NB4 (cell line): Measurements from ENCODE around the gene UTRN.

Experiments
- DNase-seq: peaks from one replicate; pipeline ENCODE4 v3.0.0; 2010; ENCODE audit warnings: low read depth
- H3K4me3 ChIP-seq: one replicate; pipeline ENCODE4 v1.5.1; 2011; ENCODE audit warnings: mild to moderate bottlenecking, low read depth, low read length, moderate library complexity
- MYC ChIP-seq: IDR thresholded peaks from 2 replicates; pipeline ENCODE4 v1.6.1; 2011; ENCODE audit warnings: low read depth, low read length
- POLR2A ChIP-seq: IDR thresholded peaks from 2 replicates; pipeline ENCODE4 v1.6.1; 2011; ENCODE audit warnings: mild to moderate bottlenecking; ENCODE audit not compliant: insufficient read length; ENCODE audit errors: extremely low read depth
- TF ChIP-seq, protein P1 (sequence below): IDR thresholded peaks from one replicate; pipeline ENCODE4 v1.5.1; 2012; ENCODE audit warnings: low read depth, low read length
- TF ChIP-seq, protein P2 (sequence below): IDR thresholded peaks from 2 replicates; pipeline ENCODE4 v1.6.1; 2011; ENCODE audit warnings: low read depth, low read length

The UTRN gene

DNA sequence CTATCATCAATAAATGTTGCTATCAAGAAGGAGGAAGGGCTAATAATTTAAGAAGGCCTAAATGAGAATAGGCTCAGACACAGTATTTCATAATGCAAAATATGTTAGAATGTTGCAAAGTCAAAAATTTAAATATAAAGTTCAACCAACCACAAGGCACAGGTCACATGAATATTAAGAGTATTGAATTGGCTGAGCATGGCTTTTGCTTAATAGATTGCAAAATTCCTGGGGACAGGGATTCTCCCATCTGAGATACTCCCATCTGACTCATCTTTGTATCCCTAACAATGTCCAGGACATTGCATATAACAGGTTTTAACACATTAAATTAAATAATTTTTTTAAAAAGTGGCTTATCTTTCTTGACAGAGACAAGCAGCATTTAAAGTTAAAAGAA is 32.9 kb upstream of the UTRN start:
- no peak for DNase-seq

DNA sequence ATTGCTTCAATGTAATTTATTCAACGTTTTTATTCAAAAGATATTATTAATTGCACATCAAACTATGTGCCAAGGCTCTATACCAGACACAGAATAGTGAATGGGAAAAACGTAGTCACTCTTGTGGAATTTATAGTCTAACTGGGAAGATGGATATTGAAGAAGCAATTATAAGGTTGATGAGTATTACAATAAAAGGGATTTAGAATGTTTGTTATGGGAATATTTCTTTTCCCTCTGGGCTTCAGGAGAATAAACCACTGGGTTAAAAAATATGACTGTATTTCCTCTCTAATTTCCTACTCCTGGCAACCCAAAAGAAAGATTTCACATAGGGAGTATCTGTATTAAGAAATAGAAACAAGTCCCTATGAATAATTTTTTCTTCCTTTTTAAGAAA is 25.1 kb upstream of the UTRN start:
- DNase-seq = no peak

More for the DNA sequence above, 32.9 kb upstream of the UTRN start:
- TF ChIP-seq, protein P1, sequence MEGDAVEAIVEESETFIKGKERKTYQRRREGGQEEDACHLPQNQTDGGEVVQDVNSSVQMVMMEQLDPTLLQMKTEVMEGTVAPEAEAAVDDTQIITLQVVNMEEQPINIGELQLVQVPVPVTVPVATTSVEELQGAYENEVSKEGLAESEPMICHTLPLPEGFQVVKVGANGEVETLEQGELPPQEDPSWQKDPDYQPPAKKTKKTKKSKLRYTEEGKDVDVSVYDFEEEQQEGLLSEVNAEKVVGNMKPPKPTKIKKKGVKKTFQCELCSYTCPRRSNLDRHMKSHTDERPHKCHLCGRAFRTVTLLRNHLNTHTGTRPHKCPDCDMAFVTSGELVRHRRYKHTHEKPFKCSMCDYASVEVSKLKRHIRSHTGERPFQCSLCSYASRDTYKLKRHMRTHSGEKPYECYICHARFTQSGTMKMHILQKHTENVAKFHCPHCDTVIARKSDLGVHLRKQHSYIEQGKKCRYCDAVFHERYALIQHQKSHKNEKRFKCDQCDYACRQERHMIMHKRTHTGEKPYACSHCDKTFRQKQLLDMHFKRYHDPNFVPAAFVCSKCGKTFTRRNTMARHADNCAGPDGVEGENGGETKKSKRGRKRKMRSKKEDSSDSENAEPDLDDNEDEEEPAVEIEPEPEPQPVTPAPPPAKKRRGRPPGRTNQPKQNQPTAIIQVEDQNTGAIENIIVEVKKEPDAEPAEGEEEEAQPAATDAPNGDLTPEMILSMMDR = no peak
- no peak for TF ChIP-seq POLR2A
- TF ChIP-seq, protein P2, sequence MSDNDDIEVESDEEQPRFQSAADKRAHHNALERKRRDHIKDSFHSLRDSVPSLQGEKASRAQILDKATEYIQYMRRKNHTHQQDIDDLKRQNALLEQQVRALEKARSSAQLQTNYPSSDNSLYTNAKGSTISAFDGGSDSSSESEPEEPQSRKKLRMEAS = no peak
- TF ChIP-seq MYC = no peak
- no peak overlapping the region for H3K4me3 ChIP-seq

DNA sequence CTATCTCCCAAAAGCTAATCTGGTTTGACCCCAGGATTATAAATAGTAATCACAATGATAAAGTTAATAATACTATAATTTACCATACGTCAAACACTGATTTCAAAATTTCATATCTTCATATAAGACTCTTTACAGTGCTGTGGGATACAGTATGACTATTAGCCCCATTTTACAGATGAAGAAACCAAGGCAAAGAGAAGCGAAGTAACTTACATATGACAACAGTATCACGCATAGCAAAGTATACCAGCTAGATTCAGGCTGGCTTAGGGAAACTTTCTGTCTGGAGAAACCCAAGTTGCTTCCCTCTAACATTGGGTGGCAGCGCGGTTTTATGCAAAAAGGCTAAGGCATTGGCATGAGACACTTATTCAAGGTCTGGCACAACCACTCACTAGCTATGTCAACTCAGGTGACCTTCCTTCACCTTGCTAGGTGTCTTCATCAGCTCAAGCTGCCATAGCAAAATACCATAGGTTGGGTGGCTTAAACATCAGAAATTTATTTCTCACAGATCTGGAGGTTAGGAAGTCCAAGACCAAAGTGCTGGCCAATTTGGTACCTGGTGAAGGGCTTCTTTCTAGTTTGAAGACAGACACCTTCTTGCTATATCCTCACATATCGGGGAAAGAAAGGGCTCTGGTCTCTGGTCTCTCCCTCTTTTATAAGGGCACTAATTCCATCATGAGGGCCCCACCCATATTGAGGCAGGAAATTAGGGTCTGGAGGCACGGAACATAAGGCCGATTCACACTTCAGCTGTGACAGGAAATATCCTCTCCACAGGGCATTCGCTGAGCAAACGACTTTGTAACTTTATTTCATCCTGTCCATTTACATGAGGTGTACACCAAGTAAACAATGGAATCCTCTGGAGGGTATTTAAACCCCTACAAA is 22.4 kb upstream of the UTRN start:
- H3K4me3 ChIP-seq = no peak overlapping the region
- DNase-seq = peak; percentile 41
- TF ChIP-seq MYC (no peak), POLR2A (no peak)
- TF ChIP-seq, protein P2 = no peak
- TF ChIP-seq, protein P1 = no peak

More for the DNA sequence above, 25.1 kb upstream of the UTRN start:
- no peak overlapping the region for H3K4me3 ChIP-seq
- no peak for TF ChIP-seq POLR2A
- TF ChIP-seq, protein P2 = no peak
- TF ChIP-seq MYC = no peak
- TF ChIP-seq, protein P1 = no peak

DNA sequence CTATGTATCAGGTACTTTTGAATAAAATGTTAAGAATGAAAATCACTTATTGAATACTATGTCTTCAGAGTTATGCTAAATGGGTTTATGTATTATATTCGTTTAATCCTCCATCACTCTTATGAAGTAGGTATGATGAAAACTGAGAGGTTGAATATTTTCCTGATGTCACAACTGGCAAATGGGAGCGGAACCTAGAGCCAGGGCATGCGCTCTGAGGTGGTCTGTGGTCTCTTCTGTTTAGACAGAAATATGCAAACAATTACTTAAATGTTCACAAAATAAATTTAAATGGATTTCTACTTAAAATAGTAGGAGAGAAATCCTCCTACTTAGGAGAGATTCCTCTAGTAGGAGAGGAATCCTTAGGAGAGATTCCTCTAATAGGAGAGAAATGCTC is 21.3 kb upstream of the UTRN start:
- no peak for TF ChIP-seq POLR2A
- no peak for TF ChIP-seq MYC
- TF ChIP-seq, protein P2 = no peak
- TF ChIP-seq, protein P1 = no peak

DNA sequence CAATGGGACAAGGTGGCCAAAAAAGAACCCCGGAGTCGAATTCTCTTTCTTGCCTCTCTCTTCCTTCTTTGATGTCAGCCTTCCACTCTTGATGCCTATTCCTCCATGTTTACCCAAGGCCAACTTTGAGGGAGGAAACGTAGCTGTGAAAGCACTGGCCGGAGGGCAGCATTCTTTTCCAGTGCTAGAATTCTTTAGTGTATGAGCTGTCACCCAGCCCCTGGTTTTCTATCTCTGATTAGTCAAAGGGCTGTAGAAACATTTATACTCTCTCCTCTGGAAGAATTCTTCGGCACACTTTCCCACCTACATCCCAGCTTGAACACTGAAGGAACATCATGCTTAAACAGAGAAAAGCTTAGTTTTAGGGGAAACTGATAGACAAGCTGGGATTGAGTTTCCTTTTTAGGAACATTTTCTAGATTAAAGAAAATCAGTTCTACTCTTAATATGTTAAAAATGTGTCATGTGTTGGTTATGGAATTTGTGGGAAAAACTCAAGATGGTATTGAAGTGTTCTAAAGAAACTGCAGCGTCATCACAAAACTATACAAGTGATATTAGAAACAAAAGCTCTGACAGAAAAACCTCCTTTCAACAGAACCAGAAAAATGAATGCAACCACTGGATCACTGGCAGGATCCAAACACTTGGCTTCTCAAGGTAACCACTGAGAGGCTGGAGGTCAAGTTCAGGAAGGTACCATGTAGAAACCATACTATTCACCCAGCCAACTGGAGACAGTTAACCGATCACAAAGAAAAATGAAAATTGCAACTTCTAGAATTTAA is 20.7 kb upstream of the UTRN start:
- H3K4me3 ChIP-seq = no peak overlapping the region
- no peak for DNase-seq
- TF ChIP-seq MYC (no peak), POLR2A (no peak)
- TF ChIP-seq, protein P1 = no peak
- TF ChIP-seq, protein P2 = no peak

More for the DNA sequence above, 21.3 kb upstream of the UTRN start:
- no peak overlapping the region for H3K4me3 ChIP-seq
- DNase-seq = no peak
